H9 (cell line): ENCODE results near the gene FGR. TPM values are rescaled to one million over a fixed set of nuclear protein-coding genes. Genes with fewer than 3 reads are reported as not detected.

Experiments
- DNase-seq: peaks from one replicate; pipeline ENCODE4 v3.0.0-alpha.2; 2017
- H2AFZ ChIP-seq: one replicate; pipeline ENCODE4 v1.6.1; 2013; ENCODE audit warnings: mild to moderate bottlenecking, low read length, control low read depth, moderate library complexity
- H2AK5ac ChIP-seq: 2 replicates; pipeline ENCODE4 v1.6.1; 2013; ENCODE audit warnings: low read length, control low read depth, mixed read lengths; ENCODE audit not compliant: insufficient read length
- H2BK120ac ChIP-seq: one replicate; pipeline ENCODE4 v1.6.1; 2013; ENCODE audit warnings: low read depth, mild to moderate bottlenecking, low read length, control low read depth, inconsistent platforms; ENCODE audit not compliant: poor library complexity, severe bottlenecking
- H2BK12ac ChIP-seq: 2 replicates; pipeline ENCODE4 v1.6.1; 2013; ENCODE audit warnings: low read length, control low read depth, mixed read lengths, low read depth; ENCODE audit not compliant: insufficient read length
- H2BK15ac ChIP-seq: 2 replicates; pipeline ENCODE4 v1.6.1; 2013; ENCODE audit warnings: low read depth, low read length, control low read depth
- H2BK20ac ChIP-seq: one replicate; pipeline ENCODE4 v1.6.1; 2013; ENCODE audit warnings: low read depth, mild to moderate bottlenecking, low read length, control low read depth, inconsistent platforms; ENCODE audit not compliant: poor library complexity, severe bottlenecking
- H2BK5ac ChIP-seq: 2 replicates; pipeline ENCODE4 v1.6.1; 2013; ENCODE audit warnings: low read length, control low read depth, mixed read lengths; ENCODE audit not compliant: insufficient read length
- H3K14ac ChIP-seq: 2 replicates; pipeline ENCODE4 v1.6.1; 2013; ENCODE audit warnings: low read length, control low read depth; ENCODE audit not compliant: insufficient read depth
- H3K18ac ChIP-seq: 2 replicates; pipeline ENCODE4 v1.6.1; 2013; ENCODE audit warnings: low read depth, mild to moderate bottlenecking, mixed read lengths, low read length, control low read depth; ENCODE audit not compliant: insufficient read length
- H3K23ac ChIP-seq: 2 replicates; pipeline ENCODE4 v1.6.1; 2013; ENCODE audit warnings: low read length, control low read depth, mixed read lengths, low read depth; ENCODE audit not compliant: insufficient read length
- H3K23me2 ChIP-seq: 2 replicates; pipeline ENCODE4 v1.6.1; 2013; ENCODE audit warnings: low read depth, mild to moderate bottlenecking, mixed read lengths, low read length, control low read depth; ENCODE audit not compliant: insufficient read length, poor library complexity, severe bottlenecking
- H3K27ac ChIP-seq: 2 replicates; pipeline ENCODE4 v1.5.1; 2013; ENCODE audit warnings: low read length, control low read depth, mixed read lengths, low read depth; ENCODE audit not compliant: insufficient read length
- H3K27me3 ChIP-seq: 2 replicates; pipeline ENCODE4 v1.6.1; 2013; ENCODE audit warnings: low read length, control low read depth, inconsistent platforms; ENCODE audit not compliant: insufficient read depth
- H3K4ac ChIP-seq: 2 replicates; pipeline ENCODE4 v1.6.1; 2013; ENCODE audit warnings: low read depth, mild to moderate bottlenecking, control low read depth, inconsistent platforms, low read length, moderate library complexity
- H3K4me1 ChIP-seq: 2 replicates; pipeline ENCODE4 v1.6.1; 2013; ENCODE audit warnings: low read length, control low read depth, inconsistent platforms; ENCODE audit not compliant: insufficient read depth
- H3K4me2 ChIP-seq: 2 replicates; pipeline ENCODE4 v1.6.1; 2013; ENCODE audit warnings: low read length, control low read depth, mixed read lengths; ENCODE audit not compliant: insufficient read length, insufficient read depth
- H3K56ac ChIP-seq: 2 replicates; pipeline ENCODE4 v1.6.1; 2013; ENCODE audit warnings: low read depth, mild to moderate bottlenecking, mixed read lengths, low read length, control low read depth; ENCODE audit not compliant: insufficient read length
- H3K79me1 ChIP-seq: 2 replicates; pipeline ENCODE4 v1.6.1; 2013; ENCODE audit warnings: low read depth, mild to moderate bottlenecking, moderate library complexity, low read length, control low read depth, inconsistent platforms; ENCODE audit not compliant: insufficient read depth, poor library complexity, severe bottlenecking
- H3K79me2 ChIP-seq: 2 replicates; pipeline ENCODE4 v1.6.1; 2013; ENCODE audit warnings: low read length, control low read depth, inconsistent platforms; ENCODE audit not compliant: insufficient read depth
- H3K9ac ChIP-seq: 2 replicates; pipeline ENCODE4 v1.6.1; 2013; ENCODE audit warnings: low read length, control low read depth, mixed read lengths; ENCODE audit not compliant: insufficient read length; ENCODE audit errors: extremely low read depth
- H3K9me3 ChIP-seq: one replicate; pipeline ENCODE4 v1.6.1; 2013; ENCODE audit warnings: low read depth, low read length, inconsistent platforms; ENCODE audit not compliant: control insufficient read depth
- H3T11ph ChIP-seq: one replicate; pipeline ENCODE4 v1.6.1; 2013; ENCODE audit warnings: mild to moderate bottlenecking, low read length, control low read depth, inconsistent platforms
- H4K20me1 ChIP-seq: one replicate; pipeline ENCODE4 v1.6.1; 2013; ENCODE audit not compliant: control insufficient read depth, insufficient read length, insufficient read depth
- H4K5ac ChIP-seq: 2 replicates; pipeline ENCODE4 v1.6.1; 2013; ENCODE audit warnings: low read depth, mild to moderate bottlenecking, mixed read lengths, low read length, control low read depth; ENCODE audit not compliant: insufficient read length
- H4K8ac ChIP-seq: replicated peaks from 2 replicates; pipeline ENCODE4 v1.6.1; 2013; ENCODE audit warnings: low read length, control low read depth, mixed read lengths, low read depth; ENCODE audit not compliant: insufficient read length
- H4K91ac ChIP-seq: 2 replicates; pipeline ENCODE4 v1.6.1; 2013; ENCODE audit warnings: low read depth, mild to moderate bottlenecking, moderate library complexity, mixed read lengths, low read length, control low read depth; ENCODE audit not compliant: insufficient read length
- H3K27ac Mint-ChIP-seq, 3 experiments: 2 replicates in 2 of 3; 3 replicates in 1 of 3; pipeline ENCODE4 v1.8.0; 2020 to 2021; ENCODE audit warnings: mixed read lengths in 3 of 3, mild to moderate bottlenecking in 1 of 3, moderate library complexity in 1 of 3
- H3K27me3 Mint-ChIP-seq: 2 replicates; pipeline ENCODE4 v1.8.0; 2021; ENCODE audit warnings: low read depth, mild to moderate bottlenecking, moderate library complexity, mixed read lengths
- H3K36me3 Mint-ChIP-seq, 3 experiments: 2 replicates in 2 of 3; 3 replicates in 1 of 3; pipeline ENCODE4 v1.8.0; 2020 to 2021; ENCODE audit warnings: low read depth in 3 of 3, mixed read lengths in 3 of 3; ENCODE audit not compliant: insufficient read depth in 1 of 3
- H3K4me1 Mint-ChIP-seq, 2 experiments: 2 replicates each; pipeline ENCODE4 v1.8.0; 2020; ENCODE audit warnings: mixed read lengths in 2 of 2
- H3K4me3 Mint-ChIP-seq, 2 experiments: 2 replicates in 1 of 2; 3 replicates in 1 of 2; pipeline ENCODE4 v1.8.0; 2020 to 2021; ENCODE audit warnings: mild to moderate bottlenecking in 2 of 2, mixed read lengths in 2 of 2, moderate library complexity in 1 of 2
- H3K9me3 Mint-ChIP-seq, 2 experiments: 2 replicates in 1 of 2; 3 replicates in 1 of 2; pipeline ENCODE4 v1.8.0; 2020; ENCODE audit warnings: mild to moderate bottlenecking in 2 of 2, mixed read lengths in 2 of 2, moderate library complexity in 1 of 2
- CTCF ChIP-seq: fragments of 200-600 bp; sonication (generic); conservative IDR thresholded peaks from 3 replicates; pipeline ENCODE4 v1.8.0; 2021; ENCODE audit warnings: antibody characterized with exemption, mild to moderate bottlenecking
- WGBS: extraction: QIAGEN DNeasy Blood & Tissue Kit; methylation state at CpG from one replicate; pipeline ENCODE4 v1.1.7; 2013; ENCODE audit warnings: missing lambda C conversion rate, low lambda C conversion rate, mixed read lengths; ENCODE audit not compliant: insufficient read length; ENCODE audit errors: extremely low coverage; 5-methylcytosine and 5-hydroxymethylcytosine counted together
- total RNA-seq: library from RNA; stranded (reverse); gene quantifications from 2 replicates; pipeline ENCODE4 v1.2.1, GENCODE V29; 2021

FGR gene
- total RNA-seq, 1 experiment from 2014 or later = not detected

- Histone ChIP-seq H3K4me2 (peak overlapping the region; percentile 76), H3K23me2 (peaks cover 6% of the 10 kb centered on the region), H2AFZ (no peak overlapping the region), H3T11ph (no peak overlapping the region), H3K79me2 (peaks cover 6% of the 10 kb centered on the region; the same call in 1 of the 2 replicates), H3K18ac (no peak overlapping the region), H4K8ac (no peak overlapping the region), H2BK120ac (no peak overlapping the region), H2BK12ac (no peak overlapping the region), H3K27ac (no peak overlapping the region), H3K23ac (no peak overlapping the region), H3K4me1 (peaks cover 12% of the 10 kb centered on the region; the same call in 1 of the 2 replicates), H2BK20ac (no peak overlapping the region), H3K9me3 (no peaks in the 10 kb centered on the region), H3K14ac (no peak overlapping the region), H2BK5ac (no peak overlapping the region), H3K9ac (no peak overlapping the region), H4K91ac (no peak overlapping the region), H2BK15ac (no peak overlapping the region), H3K4ac (no peak overlapping the region), H3K79me1 (peaks cover 2% of the 10 kb centered on the region), H3K27me3 (no peaks in the 10 kb centered on the region; the same call in 1 of the 2 replicates), H4K20me1 (no peaks in the 10 kb centered on the region), H3K56ac (no peak overlapping the region), H2AK5ac (no peak overlapping the region), H4K5ac (no peak overlapping the region)
- Mint-ChIP-seq H3K27me3 (peaks cover 2% of the 10 kb centered on the region), H3K27ac (no peak overlapping the region), H3K4me1 (peaks cover 47 to 48% of the 10 kb centered on the region in 2 experiments), H3K9me3 (no peaks in the 10 kb centered on the region), H3K36me3 (peaks cover 0 to 1% (median 0%) of the 10 kb centered on the region in 3 experiments; a peak in 1 of 7 replicates), H3K4me3 (peak overlapping the region; percentile 90 to 91)
- no peak for TF ChIP-seq CTCF
- WGBS = no CpG with 5 or more reads among the region's 7 CpGs
- no peak for DNase-seq
These were observed 29.7 kb downstream of the FGR start for GRCh38 chr1:27605300-27605766.
